T-helper 2 cell treated with Interferon-gamma antibody and Interleukin-4, amounts not matched to agents 5 μg/mL and 100 μg/mL, for 36 hours (primary cell): ENCODE measurements around the gene LGR4.

ENCODE experiments used
- DNase-seq: peaks from one replicate; pipeline ENCODE4 v3.0.0; 2021; ENCODE audit warnings: low spot score
- H3K27ac Mint-ChIP-seq: one replicate; pipeline ENCODE4 v1.8.0; 2021; ENCODE audit warnings: mild to moderate bottlenecking, mixed read lengths
- H3K27me3 Mint-ChIP-seq: one replicate; pipeline ENCODE4 v1.8.0; 2021; ENCODE audit warnings: low read depth, mixed read lengths
- H3K36me3 Mint-ChIP-seq: one replicate; pipeline ENCODE4 v1.8.0; 2021; ENCODE audit warnings: low read depth, mixed read lengths
- H3K4me1 Mint-ChIP-seq: one replicate; pipeline ENCODE4 v1.8.0; 2021; ENCODE audit warnings: low read depth, mixed read lengths
- H3K4me3 Mint-ChIP-seq: one replicate; pipeline ENCODE4 v1.8.0; 2022; ENCODE audit warnings: mild to moderate bottlenecking, moderate library complexity, mixed read lengths
- H3K9me3 Mint-ChIP-seq: one replicate; pipeline ENCODE4 v1.8.0; 2021; ENCODE audit warnings: mixed read lengths

The LGR4 gene

GRCh38 chr11:27390318-27391295, 82.0 kb downstream of the LGR4 start:
- no peak for DNase-seq
- Mint-ChIP-seq H3K27me3 (peaks cover 32% of the 10 kb centered on the region), H3K4me3 (no peak overlapping the region), H3K4me1 (peaks cover 13% of the 10 kb centered on the region), H3K36me3 (no peaks in the 10 kb centered on the region), H3K27ac (no peak overlapping the region), H3K9me3 (no peaks in the 10 kb centered on the region)

- Mint-ChIP-seq H3K36me3 (no peaks in the 10 kb centered on the region), H3K4me3 (peak overlapping the region; percentile 0), H3K27ac (no peak overlapping the region), H3K27me3 (peaks cover 33% of the 10 kb centered on the region), H3K4me1 (peaks cover 11% of the 10 kb centered on the region), H3K9me3 (no peaks in the 10 kb centered on the region)
- DNase-seq = no peak
Measured at GRCh38 chr11:27388869-27389268, 83.7 kb downstream of the LGR4 start.

GRCh38 chr11:27388001-27388400, 84.6 kb downstream of the LGR4 start:
- H3K4me1 Mint-ChIP-seq = peaks cover 11% of the 10 kb centered on the region
- H3K27ac Mint-ChIP-seq = no peak overlapping the region
- H3K36me3 Mint-ChIP-seq = no peaks in the 10 kb centered on the region

GRCh38 chr11:27387362-27387761, 85.2 kb downstream of the LGR4 start:
- H3K27me3 Mint-ChIP-seq = peaks cover 30% of the 10 kb centered on the region
- no peaks in the 10 kb centered on the region for H3K9me3 Mint-ChIP-seq
- peak; percentile 5 for DNase-seq
- no peaks in the 10 kb centered on the region for H3K36me3 Mint-ChIP-seq
- H3K27ac Mint-ChIP-seq = peak overlapping the region; percentile 15
- H3K4me3 Mint-ChIP-seq = no peak overlapping the region
- peaks cover 11% of the 10 kb centered on the region for H3K4me1 Mint-ChIP-seq

More at GRCh38 chr11:27388001-27388400, 84.6 kb downstream of the LGR4 start:
- no peaks in the 10 kb centered on the region for H3K9me3 Mint-ChIP-seq
- H3K4me3 Mint-ChIP-seq = no peak overlapping the region
- peak; percentile 8 for DNase-seq
- H3K27me3 Mint-ChIP-seq = peaks cover 35% of the 10 kb centered on the region

GRCh38 chr11:27386181-27386845, 86.3 kb downstream of the LGR4 start:
- no peaks in the 10 kb centered on the region for H3K9me3 Mint-ChIP-seq
- no peak overlapping the region for H3K27ac Mint-ChIP-seq
- H3K4me3 Mint-ChIP-seq = no peak overlapping the region
- H3K4me1 Mint-ChIP-seq = peaks cover 11% of the 10 kb centered on the region
- peaks cover 29% of the 10 kb centered on the region for H3K27me3 Mint-ChIP-seq
- DNase-seq = no peak
- H3K36me3 Mint-ChIP-seq = no peaks in the 10 kb centered on the region

GRCh38 chr11:27385245-27385644, 87.3 kb downstream of the LGR4 start:
- no peaks in the 10 kb centered on the region for H3K9me3 Mint-ChIP-seq
- no peaks in the 10 kb centered on the region for H3K36me3 Mint-ChIP-seq
- no peak overlapping the region for H3K27ac Mint-ChIP-seq
- H3K4me1 Mint-ChIP-seq = peaks cover 11% of the 10 kb centered on the region
- H3K27me3 Mint-ChIP-seq = peaks cover 31% of the 10 kb centered on the region
- H3K4me3 Mint-ChIP-seq = no peak overlapping the region
- no peak for DNase-seq

GRCh38 chr11:27384227-27384626, 88.4 kb downstream of the LGR4 start:
- DNase-seq = no peak
- peaks cover 10% of the 10 kb centered on the region for H3K4me1 Mint-ChIP-seq
- no peak overlapping the region for H3K4me3 Mint-ChIP-seq
- H3K9me3 Mint-ChIP-seq = no peaks in the 10 kb centered on the region
- H3K36me3 Mint-ChIP-seq = no peaks in the 10 kb centered on the region
- no peak overlapping the region for H3K27ac Mint-ChIP-seq
- peaks cover 39% of the 10 kb centered on the region for H3K27me3 Mint-ChIP-seq

- peaks cover 5% of the 10 kb centered on the region for H3K4me1 Mint-ChIP-seq
- no peak overlapping the region for H3K27ac Mint-ChIP-seq
- no peak for DNase-seq
Measured at GRCh38 chr11:27383645-27384044, 88.9 kb downstream of the LGR4 start.

GRCh38 chr11:27381238-27381666, 91.3 kb downstream of the LGR4 start:
- no peaks in the 10 kb centered on the region for H3K4me1 Mint-ChIP-seq
- no peaks in the 10 kb centered on the region for H3K9me3 Mint-ChIP-seq
- H3K27ac Mint-ChIP-seq = no peak overlapping the region
- H3K36me3 Mint-ChIP-seq = no peaks in the 10 kb centered on the region
- DNase-seq = no peak
- no peak overlapping the region for H3K4me3 Mint-ChIP-seq
- H3K27me3 Mint-ChIP-seq = peaks cover 49% of the 10 kb centered on the region

More at GRCh38 chr11:27383645-27384044, 88.9 kb downstream of the LGR4 start:
- H3K9me3 Mint-ChIP-seq = no peaks in the 10 kb centered on the region
- peaks cover 43% of the 10 kb centered on the region for H3K27me3 Mint-ChIP-seq
- no peak overlapping the region for H3K4me3 Mint-ChIP-seq
- no peaks in the 10 kb centered on the region for H3K36me3 Mint-ChIP-seq

- Mint-ChIP-seq H3K4me3 (no peak overlapping the region), H3K27me3 (peaks cover 47% of the 10 kb centered on the region), H3K36me3 (no peaks in the 10 kb centered on the region), H3K9me3 (no peaks in the 10 kb centered on the region), H3K4me1 (no peaks in the 10 kb centered on the region), H3K27ac (no peak overlapping the region)
- DNase-seq = no peak
Measured at GRCh38 chr11:27380771-27381170, 91.8 kb downstream of the LGR4 start.

- H3K27me3 Mint-ChIP-seq = peaks cover 43% of the 10 kb centered on the region
- DNase-seq = no peak
- H3K36me3 Mint-ChIP-seq = no peaks in the 10 kb centered on the region
- H3K9me3 Mint-ChIP-seq = no peaks in the 10 kb centered on the region
- H3K27ac Mint-ChIP-seq = no peak overlapping the region
- no peaks in the 10 kb centered on the region for H3K4me1 Mint-ChIP-seq
- H3K4me3 Mint-ChIP-seq = no peak overlapping the region
Measured at GRCh38 chr11:27379449-27379848, 93.1 kb downstream of the LGR4 start.

- no peak overlapping the region for H3K4me3 Mint-ChIP-seq
- no peak overlapping the region for H3K27ac Mint-ChIP-seq
- H3K9me3 Mint-ChIP-seq = no peaks in the 10 kb centered on the region
- H3K36me3 Mint-ChIP-seq = no peaks in the 10 kb centered on the region
- no peak for DNase-seq
- H3K27me3 Mint-ChIP-seq = peaks cover 26% of the 10 kb centered on the region
- no peaks in the 10 kb centered on the region for H3K4me1 Mint-ChIP-seq
Measured at GRCh38 chr11:27375370-27375769, 97.2 kb downstream of the LGR4 start.

GRCh38 chr11:27373856-27374602, 98.6 kb downstream of the LGR4 start:
- Mint-ChIP-seq H3K27me3 (peaks cover 17% of the 10 kb centered on the region), H3K4me3 (no peak overlapping the region), H3K4me1 (no peaks in the 10 kb centered on the region), H3K27ac (no peak overlapping the region), H3K9me3 (no peaks in the 10 kb centered on the region), H3K36me3 (no peaks in the 10 kb centered on the region)
- no peak for DNase-seq

- no peak for DNase-seq
- H3K27ac Mint-ChIP-seq = no peak overlapping the region
- H3K4me1 Mint-ChIP-seq = no peaks in the 10 kb centered on the region
- no peaks in the 10 kb centered on the region for H3K36me3 Mint-ChIP-seq
- peaks cover 17% of the 10 kb centered on the region for H3K27me3 Mint-ChIP-seq
- no peak overlapping the region for H3K4me3 Mint-ChIP-seq
- H3K9me3 Mint-ChIP-seq = no peaks in the 10 kb centered on the region
Measured at GRCh38 chr11:27373392-27373791, 99.2 kb downstream of the LGR4 start.
